Mesodermal cell (in vitro differentiated cells): ENCODE data around the gene SH2D7.
A peak's percentile ranks its signal among the peaks of the same experiment; 100 is the strongest.

Source experiments
- H3K27ac ChIP-seq: 2 replicates; pipeline ENCODE4 v1.7.0; 2013; ENCODE audit warnings: mild to moderate bottlenecking, low read depth, low read length, moderate library complexity; ENCODE audit not compliant: severe bottlenecking
- H3K36me3 ChIP-seq: 2 replicates; pipeline ENCODE4 v1.7.1; 2013; ENCODE audit warnings: mild to moderate bottlenecking, low read length, moderate library complexity; ENCODE audit not compliant: control insufficient read depth, insufficient read depth
- H3K4me1 ChIP-seq: one replicate; pipeline ENCODE4 v1.7.1; 2013; ENCODE audit warnings: mild to moderate bottlenecking, low read length; ENCODE audit not compliant: insufficient read depth, control insufficient read depth, poor library complexity, severe bottlenecking
- H3K4me3 ChIP-seq: 2 replicates; pipeline ENCODE4 v1.7.0; 2013; ENCODE audit warnings: low read length, control low read depth, mild to moderate bottlenecking; ENCODE audit not compliant: insufficient read depth, poor library complexity, severe bottlenecking; ENCODE audit errors: extremely low read depth
- H3K9me3 ChIP-seq: 2 replicates; pipeline ENCODE4 v1.7.1; 2013; ENCODE audit warnings: mild to moderate bottlenecking, low read length, moderate library complexity; ENCODE audit not compliant: control insufficient read depth
- WGBS, 2 experiments: methylation state at CpG; one replicate each; pipeline ENCODE4 v1.1.5; 2013; ENCODE audit warnings: missing lambda C conversion rate in 2 of 2; ENCODE audit not compliant: insufficient coverage in 2 of 2; 5-methylcytosine and 5-hydroxymethylcytosine counted together

SH2D7 gene

GRCh38 chr15:78061963-78062427 is 30.4 kb upstream of the SH2D7 start:
- H3K9me3 ChIP-seq, result no peaks in the 10 kb centered on the region
- peak overlapping the region; percentile 59 for H3K27ac ChIP-seq
- H3K36me3 ChIP-seq, result no peaks in the 10 kb centered on the region
- H3K4me3 ChIP-seq, result no peak overlapping the region
- WGBS, 2 experiments, result 41 to 51% methylated on average over 4 to 5 of the region's 6 CpGs
- peaks cover 21% of the 10 kb centered on the region for H3K4me1 ChIP-seq

GRCh38 chr15:78063217-78063616 is 29.1 kb upstream of the SH2D7 start:
- H3K36me3 ChIP-seq, result no peaks in the 10 kb centered on the region
- H3K4me3 ChIP-seq, result no peak overlapping the region
- H3K9me3 ChIP-seq, result no peaks in the 10 kb centered on the region
- no peak overlapping the region for H3K27ac ChIP-seq
- peaks cover 25% of the 10 kb centered on the region for H3K4me1 ChIP-seq

DNA sequence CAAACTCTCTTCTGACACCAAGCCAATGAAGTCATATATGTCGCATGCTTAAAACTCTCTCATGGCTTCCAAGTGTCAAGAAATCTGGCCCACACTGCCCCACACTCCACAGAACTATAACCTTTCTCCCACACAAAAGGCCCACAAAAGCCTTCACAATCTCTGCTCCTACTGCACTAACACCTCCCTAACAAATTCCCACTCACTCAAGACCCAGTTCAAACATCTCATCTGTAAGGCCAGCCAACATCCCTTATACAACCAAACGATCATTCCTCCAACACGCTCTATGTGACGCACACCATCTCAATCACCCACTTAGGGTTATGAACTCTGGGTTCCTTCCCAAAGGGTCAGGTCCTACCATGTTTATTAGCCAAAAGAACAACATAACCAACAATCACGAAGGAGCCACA is 28.4 kb upstream of the SH2D7 start:
- WGBS, 2 experiments, result 100% methylated on average over 1 of the region's 5 CpGs
- Histone ChIP-seq H3K27ac (no peak overlapping the region), H3K4me1 (peaks cover 25% of the 10 kb centered on the region), H3K4me3 (no peak overlapping the region), H3K36me3 (no peaks in the 10 kb centered on the region), H3K9me3 (no peaks in the 10 kb centered on the region)

GRCh38 chr15:78064544-78064943 is 27.8 kb upstream of the SH2D7 start:
- no peaks in the 10 kb centered on the region for H3K36me3 ChIP-seq
- 80 to 100% methylated on average over 1 of the region's 2 CpGs for WGBS, 2 experiments
- H3K4me3 ChIP-seq, result no peak overlapping the region
- H3K27ac ChIP-seq, result no peak overlapping the region
- H3K4me1 ChIP-seq, result peaks cover 25% of the 10 kb centered on the region
- H3K9me3 ChIP-seq, result no peaks in the 10 kb centered on the region

- WGBS, 2 experiments, result 79 to 82% methylated on average over 3 to 5 of the region's 5 CpGs
- Histone ChIP-seq H3K4me3 (no peak overlapping the region), H3K4me1 (peaks cover 30% of the 10 kb centered on the region), H3K36me3 (no peaks in the 10 kb centered on the region), H3K9me3 (no peaks in the 10 kb centered on the region), H3K27ac (peak overlapping the region; percentile 72)
Observed at GRCh38 chr15:78065284-78065872, 27.0 kb upstream of the SH2D7 start.

DNA sequence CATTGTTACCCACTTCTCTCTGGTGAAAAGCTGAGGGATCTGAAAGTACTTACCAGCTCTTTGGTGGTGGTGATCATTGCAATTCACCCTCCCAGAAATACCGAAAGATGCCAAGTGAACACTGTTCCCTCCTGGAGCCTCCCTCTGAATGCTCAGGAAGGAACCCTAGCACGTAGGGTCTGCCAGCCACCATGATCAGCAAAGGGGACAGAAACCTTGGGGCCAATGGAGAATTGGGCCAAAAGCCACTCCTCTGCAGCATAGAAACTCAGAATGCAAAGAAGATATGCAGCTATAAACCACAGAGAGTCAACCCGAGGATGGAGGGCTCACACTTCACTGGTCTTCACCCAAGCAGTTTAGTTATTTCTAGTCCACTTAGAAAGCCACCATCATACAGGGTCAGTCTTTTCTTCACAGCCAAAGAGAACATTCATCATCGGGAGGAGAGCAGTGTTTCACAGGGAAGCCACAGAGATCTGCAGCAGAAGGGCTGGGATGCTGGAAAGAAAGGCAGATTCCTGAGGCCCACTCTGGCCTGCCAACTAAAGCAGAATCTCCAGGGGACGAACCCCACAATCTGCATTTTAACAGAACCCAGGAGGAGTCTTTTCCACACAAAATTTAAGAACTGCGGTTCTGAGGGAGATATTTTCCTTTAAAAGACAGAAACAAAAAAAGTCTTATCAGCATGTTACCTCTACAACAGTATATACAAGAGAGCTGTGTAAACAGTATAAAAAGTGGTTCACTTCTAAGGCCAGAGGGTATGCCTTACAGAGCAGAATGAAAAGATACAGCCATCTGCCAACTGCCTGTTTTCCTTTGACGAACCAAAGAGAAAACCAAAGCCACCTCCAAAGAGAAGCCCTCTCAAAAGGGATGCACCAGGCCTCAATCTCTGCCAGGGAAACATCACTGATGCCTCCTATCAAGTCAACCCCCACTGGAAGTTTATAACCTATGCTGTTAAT is 26.1 kb upstream of the SH2D7 start:
- no peak overlapping the region for H3K4me3 ChIP-seq
- peaks cover 30% of the 10 kb centered on the region for H3K4me1 ChIP-seq
- H3K9me3 ChIP-seq, result no peaks in the 10 kb centered on the region
- H3K27ac ChIP-seq, result no peak overlapping the region
- WGBS, 2 experiments, result 79 to 88% methylated on average over 3 to 4 of the region's 7 CpGs
- H3K36me3 ChIP-seq, result no peaks in the 10 kb centered on the region

GRCh38 chr15:78067328-78068228 is 24.8 kb upstream of the SH2D7 start:
- H3K27ac ChIP-seq, result no peak overlapping the region
- no peak overlapping the region for H3K4me3 ChIP-seq
- no peaks in the 10 kb centered on the region for H3K36me3 ChIP-seq
- 80% methylated on average over 1 of the region's 1 CpG; no CpG with 5 or more reads in 1 of the 2 experiments for WGBS, 2 experiments
- H3K4me1 ChIP-seq, result peaks cover 34% of the 10 kb centered on the region
- no peaks in the 10 kb centered on the region for H3K9me3 ChIP-seq

DNA sequence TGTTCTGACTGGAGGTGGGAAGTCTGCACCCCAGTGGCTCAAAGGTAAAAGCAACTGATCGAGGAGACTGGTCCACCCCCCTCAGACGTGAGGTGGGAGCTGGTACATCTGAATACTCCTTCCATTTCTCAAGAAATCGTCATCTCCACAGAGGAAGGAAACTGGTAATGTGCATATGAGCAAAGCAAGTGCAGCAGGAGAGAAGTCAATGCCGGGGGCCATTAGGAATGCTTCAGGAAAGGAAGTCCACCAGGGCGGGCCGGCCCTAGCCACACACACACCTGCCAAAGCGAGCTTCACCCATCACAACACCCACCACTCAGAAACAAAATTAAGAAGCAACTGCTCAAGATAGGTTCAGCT is 23.3 kb upstream of the SH2D7 start:
- WGBS, 2 experiments, result 100% methylated on average over 1 to 3 of the region's 7 CpGs
- Histone ChIP-seq H3K27ac (no peak overlapping the region), H3K4me3 (no peak overlapping the region), H3K36me3 (no peaks in the 10 kb centered on the region), H3K4me1 (peaks cover 39% of the 10 kb centered on the region), H3K9me3 (no peaks in the 10 kb centered on the region)

- H3K36me3 ChIP-seq, result no peaks in the 10 kb centered on the region
- no peak overlapping the region for H3K27ac ChIP-seq
- no peaks in the 10 kb centered on the region for H3K9me3 ChIP-seq
- peaks cover 39% of the 10 kb centered on the region for H3K4me1 ChIP-seq
- no peak overlapping the region for H3K4me3 ChIP-seq
- WGBS, 2 experiments, result 100% methylated on average over 2 to 4 of the region's 5 CpGs
Observed at GRCh38 chr15:78069462-78070029, 22.8 kb upstream of the SH2D7 start.

DNA sequence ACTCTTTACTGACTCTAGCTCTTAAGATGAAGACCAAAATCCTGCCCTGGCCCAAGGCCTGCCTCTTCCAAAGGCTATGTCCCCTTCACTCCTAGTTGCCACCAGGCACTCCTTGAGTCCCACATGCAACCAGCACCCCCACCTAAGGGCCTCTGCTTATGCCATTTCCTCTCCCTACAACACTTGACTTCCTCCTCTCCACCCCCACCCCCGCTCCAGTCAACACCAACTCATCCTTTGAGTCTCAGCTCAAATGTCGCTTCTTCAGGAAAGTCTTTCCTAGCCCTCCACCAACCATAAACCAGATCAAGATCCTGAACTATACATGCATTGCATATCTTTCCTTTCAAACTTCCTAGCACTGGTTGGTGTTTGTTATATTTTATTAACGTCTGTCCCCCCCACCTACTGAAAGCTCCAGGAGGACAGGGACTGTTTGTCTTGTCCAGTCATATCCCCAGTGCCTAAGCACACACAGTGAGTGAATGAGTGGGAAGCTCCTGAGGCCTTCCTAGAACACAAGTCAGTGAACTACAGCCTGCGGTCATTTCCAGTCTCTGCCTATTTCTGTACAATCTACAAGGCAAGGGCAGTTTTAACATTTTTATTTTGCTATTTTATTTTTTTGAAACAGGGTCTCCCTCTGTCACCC is 22.2 kb upstream of the SH2D7 start:
- no peak overlapping the region for H3K4me3 ChIP-seq
- H3K27ac ChIP-seq, result no peak overlapping the region
- WGBS, 2 experiments, result 89 to 90% methylated on average over 2 to 3 of the region's 4 CpGs

More for the DNA sequence above, 22.2 kb upstream of the SH2D7 start:
- Histone ChIP-seq H3K4me1 (peaks cover 36% of the 10 kb centered on the region), H3K36me3 (no peaks in the 10 kb centered on the region), H3K9me3 (no peaks in the 10 kb centered on the region)
